GM18499 (cell line): Measurements from ENCODE around the gene DISP2.

Experiments
- ATAC-seq: cut with Tn5 transposase; IDR thresholded peaks from one replicate; pipeline ENCODE4 v1.9.1; 2021; ENCODE audit warnings: moderate number of reproducible peaks; ENCODE audit not compliant: insufficient read depth, unreplicated experiment

The DISP2 gene

DNA sequence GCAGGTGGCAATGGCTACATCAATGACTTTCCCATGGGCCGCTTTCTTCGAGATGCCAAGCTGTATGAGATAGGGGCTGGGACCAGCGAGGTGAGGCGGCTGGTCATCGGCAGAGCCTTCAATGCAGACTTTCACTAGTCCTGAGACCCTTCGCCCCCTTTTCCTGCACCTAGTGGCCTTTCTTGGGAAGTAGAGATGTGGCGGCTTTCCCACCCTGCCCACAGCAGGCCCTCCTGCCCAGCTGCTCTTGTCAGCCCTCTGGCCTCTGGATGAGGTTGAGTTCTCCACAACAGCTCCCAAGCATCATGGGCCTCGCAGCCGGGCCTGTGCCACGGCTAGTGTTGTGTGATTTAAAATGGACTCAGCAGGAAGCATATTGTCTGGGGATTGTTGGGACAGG lies 60.1 kb downstream of the DISP2 start:
- no peak for ATAC-seq

DNA sequence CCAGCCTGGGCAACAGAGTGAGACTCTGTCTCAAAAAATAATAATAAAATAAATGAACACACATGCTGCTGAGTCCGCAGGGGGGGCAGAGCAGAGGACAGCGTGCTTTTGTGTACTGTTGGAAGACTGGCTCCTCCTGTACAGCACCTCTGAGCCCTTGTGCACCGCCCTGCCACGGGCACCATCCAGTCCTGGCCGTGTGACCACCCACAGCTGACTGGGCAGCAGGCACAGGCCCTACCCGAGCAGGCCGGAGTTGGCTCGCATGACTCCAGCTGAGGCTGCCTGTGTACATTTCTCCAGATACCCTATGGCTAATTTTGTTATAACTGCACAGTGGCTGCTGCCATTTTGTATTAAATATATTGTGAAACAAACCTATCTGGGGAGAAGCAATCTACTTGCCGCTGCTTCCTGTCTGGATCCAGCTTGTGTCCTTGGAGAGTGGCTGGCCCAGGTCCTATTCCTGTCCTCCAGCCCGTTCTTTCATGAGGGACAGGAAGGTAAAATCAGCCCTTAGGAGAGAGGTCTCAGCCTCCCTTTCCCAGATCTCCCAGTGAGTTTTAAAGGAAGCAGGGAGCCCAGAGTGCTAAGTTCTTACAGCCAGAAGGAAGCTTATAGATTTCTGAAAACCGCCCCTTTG lies 62.2 kb downstream of the DISP2 start:
- no peak for ATAC-seq

DNA sequence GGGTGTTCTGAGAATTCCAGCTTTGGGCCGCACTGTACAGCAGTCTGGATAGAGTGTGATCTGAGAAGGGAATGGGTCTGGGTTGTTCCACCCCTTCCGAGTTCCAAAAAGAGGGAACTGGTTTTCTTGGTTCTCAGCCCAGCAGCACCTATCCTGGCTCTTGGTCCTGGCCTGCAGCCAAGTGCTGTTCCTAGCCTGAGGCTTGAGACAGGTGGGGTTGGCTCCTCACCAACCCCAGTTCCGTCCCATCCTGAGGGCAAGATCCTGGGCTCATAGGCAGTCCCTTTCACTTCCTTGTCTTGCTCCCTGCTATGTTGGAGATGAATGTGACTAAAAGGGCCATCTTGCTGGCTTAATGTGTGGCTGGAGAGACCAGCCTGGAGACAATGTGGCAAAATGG lies 62.8 kb downstream of the DISP2 start:
- ATAC-seq, result no peak

DNA sequence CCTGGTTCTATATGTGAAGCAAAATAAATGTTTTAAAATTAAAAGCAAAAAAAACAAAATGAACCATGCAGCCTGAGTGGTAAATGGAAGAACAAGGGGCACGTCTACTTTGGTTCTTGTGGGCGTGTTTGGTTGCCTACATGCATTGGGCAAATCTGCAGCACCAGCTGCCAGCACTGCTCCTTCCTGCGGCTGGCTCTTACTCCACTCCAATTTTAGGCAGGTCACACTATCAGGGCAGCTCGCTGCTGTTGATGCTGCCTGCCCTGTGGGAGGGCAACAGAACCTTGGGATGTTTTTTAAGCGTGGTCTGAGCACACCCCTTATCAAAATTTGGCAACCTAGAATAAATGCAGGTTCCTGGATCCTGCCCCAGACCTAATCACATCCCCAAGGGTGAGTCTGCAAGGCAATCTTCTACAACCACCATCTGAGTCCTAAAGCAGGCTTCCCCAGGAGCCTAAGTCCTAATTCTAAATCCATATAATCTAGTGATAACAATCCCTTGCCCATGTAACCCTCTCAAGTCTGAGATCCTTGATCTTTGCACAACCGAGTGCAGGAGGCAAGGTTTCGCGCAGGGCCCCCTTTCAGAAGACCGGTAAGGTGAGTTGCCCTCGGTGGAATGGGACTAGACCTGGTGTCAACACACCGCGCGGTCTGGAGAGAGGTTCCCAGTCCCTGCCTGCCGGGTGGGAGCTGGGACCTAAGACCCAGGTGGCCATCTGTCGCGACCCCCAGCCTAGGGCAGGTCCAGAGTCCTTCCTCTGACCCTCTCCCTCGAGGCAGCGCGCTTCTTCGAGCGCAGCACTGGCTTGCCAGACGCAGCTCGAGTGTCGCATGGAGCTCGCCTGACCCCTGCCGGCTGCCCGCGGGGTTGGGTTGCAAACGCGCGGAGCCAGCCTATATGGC lies 63.5 kb downstream of the DISP2 start:
- ATAC-seq, result no peak

DNA sequence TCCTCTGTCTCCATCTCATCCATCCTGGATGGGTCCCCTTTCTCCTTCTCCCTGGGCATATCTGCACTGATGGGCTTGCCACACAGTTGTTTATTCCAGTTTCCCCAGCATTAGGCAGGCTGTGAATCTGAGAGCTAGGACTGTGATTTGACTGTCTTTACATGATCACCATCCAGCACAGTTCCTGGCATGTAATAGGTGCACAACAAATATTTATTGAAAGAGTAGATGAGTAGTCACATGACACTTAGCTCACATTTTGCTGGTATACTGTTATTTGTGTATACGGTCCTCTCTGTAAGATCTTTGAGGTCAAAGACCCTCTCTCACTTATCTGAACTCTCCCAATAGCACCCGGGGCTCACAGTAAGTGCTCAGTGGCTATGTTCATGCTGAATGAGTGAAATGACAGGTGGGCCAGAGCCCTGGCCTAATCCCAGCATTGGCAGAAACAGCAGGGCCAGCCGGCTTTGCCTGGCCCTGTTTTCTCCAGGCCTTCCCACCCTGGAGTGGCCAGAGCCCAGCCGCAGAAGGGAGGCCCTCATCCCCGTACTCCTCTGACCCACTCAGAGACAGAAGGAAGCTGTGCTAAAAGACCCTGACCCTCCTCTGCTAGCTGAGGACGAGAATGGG lies 66.6 kb downstream of the DISP2 start:
- no peak for ATAC-seq

DNA sequence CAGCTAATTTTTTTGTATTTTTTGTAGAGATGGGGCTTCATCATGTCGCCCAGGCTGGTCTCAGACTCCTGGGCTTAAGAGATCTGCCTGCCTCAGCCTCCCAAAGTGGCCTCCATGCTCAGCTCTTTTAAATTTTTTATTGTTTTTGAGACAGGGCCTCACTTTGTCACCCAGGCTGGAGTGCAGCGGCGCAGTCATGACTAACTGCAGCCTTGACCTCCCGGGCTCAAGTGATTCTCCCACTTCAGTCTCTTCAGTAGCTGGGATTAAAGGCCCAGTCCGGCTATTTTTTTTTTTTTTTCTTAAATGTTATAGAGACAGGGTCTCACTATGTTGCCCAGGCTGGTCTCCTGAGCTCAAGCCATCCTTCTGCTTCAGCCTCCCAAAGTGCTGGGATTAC lies 67.7 kb downstream of the DISP2 start:
- no peak for ATAC-seq

DNA sequence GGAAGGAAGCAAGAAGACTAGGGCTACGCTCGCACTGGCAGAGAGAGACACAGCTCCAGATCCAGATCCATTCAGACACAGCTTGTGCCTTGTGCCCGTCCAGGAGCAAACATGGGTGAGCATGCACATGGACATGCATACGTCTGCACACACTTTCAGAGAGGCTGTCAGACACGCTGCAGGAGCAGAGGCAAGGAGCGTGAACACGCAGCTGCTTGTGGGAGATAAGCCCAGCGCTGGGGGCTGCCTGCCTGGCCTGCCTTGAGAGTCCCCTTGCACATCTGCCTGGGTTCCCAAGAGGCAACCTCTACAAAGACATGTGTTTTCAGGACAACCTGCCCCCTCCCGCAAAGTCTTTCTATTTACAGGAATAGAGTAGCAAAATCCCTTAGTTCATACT lies 69.2 kb downstream of the DISP2 start:
- no peak for ATAC-seq

DNA sequence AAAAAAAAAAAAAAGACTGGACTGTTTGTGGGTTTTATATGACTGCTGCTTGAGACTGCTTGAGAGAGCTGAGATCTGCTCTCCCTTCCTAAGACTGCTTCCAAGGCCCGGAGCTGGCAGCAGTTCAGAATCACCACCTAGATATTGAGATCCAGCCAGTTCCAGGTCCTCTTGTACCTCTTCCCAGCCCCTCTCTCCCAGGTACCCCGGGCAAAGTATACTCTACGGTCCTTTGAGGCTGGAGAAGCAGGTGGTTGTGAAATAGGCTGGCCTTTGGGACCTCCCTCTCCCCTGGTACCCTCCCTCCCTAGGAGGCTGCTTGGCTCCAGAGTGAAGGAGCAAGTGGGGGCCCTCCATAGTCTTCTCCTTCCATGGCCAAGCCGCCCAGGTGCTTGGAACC lies 70.2 kb downstream of the DISP2 start:
- no peak for ATAC-seq
